GM23338 (cell line): ENCODE results near the gene MGLL. TPM values are rescaled to one million over a fixed set of nuclear protein-coding genes. Genes with fewer than 3 reads are reported as not detected.

Source experiments
- ATAC-seq: fragments of 200-7000 bp; cut with Tn5 transposase; 3 replicates; pipeline ENCODE4 v1.9.1; 2020
- DNase-seq: peaks from one replicate; pipeline ENCODE4 v3.0.0-alpha.2; 2015; ENCODE audit warnings: low spot score
- H2AFZ ChIP-seq: fragments of 200-600 bp; sonication (generic); 2 replicates; pipeline ENCODE4 v1.8.0; 2016; ENCODE audit warnings: antibody characterized with exemption, mild to moderate bottlenecking, moderate library complexity
- H3F3A ChIP-seq: fragments of 200-600 bp; sonication (generic); replicated peaks from 2 replicates; pipeline ENCODE4 v1.8.0; 2017; ENCODE audit warnings: antibody characterized with exemption, mixed run types, low read depth
- H3K27ac ChIP-seq: fragments of 200-600 bp; sonication (generic); 2 replicates; pipeline ENCODE4 v1.6.1; 2016; ENCODE audit warnings: low read depth
- H3K27me3 ChIP-seq: fragments of 200-600 bp; sonication (generic); 2 replicates; pipeline ENCODE4 v1.8.0; 2016; ENCODE audit warnings: mild to moderate bottlenecking, mixed run types, moderate library complexity; ENCODE audit not compliant: insufficient read depth
- H3K36me3 ChIP-seq: fragments of 200-600 bp; sonication (generic); 2 replicates; pipeline ENCODE4 v1.8.0; 2016; ENCODE audit warnings: mild to moderate bottlenecking; ENCODE audit not compliant: insufficient read depth
- H3K4me1 ChIP-seq: fragments of 200-600 bp; sonication (generic); 2 replicates; pipeline ENCODE4 v1.8.0; 2016; ENCODE audit warnings: mild to moderate bottlenecking, moderate library complexity; ENCODE audit not compliant: insufficient read depth
- H3K4me2 ChIP-seq: fragments of 200-600 bp; sonication (generic); 2 replicates; pipeline ENCODE4 v1.7.1; 2017; ENCODE audit warnings: mixed run types
- H3K4me3 ChIP-seq: fragments of 200-600 bp; sonication (generic); 2 replicates; pipeline ENCODE4 v1.6.1; 2016; ENCODE audit warnings: mixed run types
- H3K79me2 ChIP-seq: fragments of 200-600 bp; sonication (generic); replicated peaks from 2 replicates; pipeline ENCODE4 v1.8.0; 2017; ENCODE audit warnings: mild to moderate bottlenecking; ENCODE audit not compliant: insufficient read depth
- H3K9me2 ChIP-seq: fragments of 200-600 bp; sonication (generic); 2 replicates; pipeline ENCODE4 v1.8.0; 2017; ENCODE audit not compliant: insufficient read depth
- H4K20me1 ChIP-seq: fragments of 200-600 bp; sonication (generic); replicated peaks from 2 replicates; pipeline ENCODE4 v1.8.0; 2017; ENCODE audit warnings: mild to moderate bottlenecking; ENCODE audit not compliant: insufficient read depth
- H3K27ac Mint-ChIP-seq: 2 replicates; pipeline ENCODE4 v1.8.0; 2020; ENCODE audit warnings: inconsistent platforms, mild to moderate bottlenecking, moderate library complexity, mixed read lengths
- H3K27me3 Mint-ChIP-seq: 3 replicates; pipeline ENCODE4 v1.8.0; 2022; ENCODE audit warnings: low read depth, mild to moderate bottlenecking, moderate library complexity, mixed read lengths, inconsistent platforms; ENCODE audit not compliant: insufficient read depth, poor library complexity
- H3K36me3 Mint-ChIP-seq: 3 replicates; pipeline ENCODE4 v1.8.0; 2021; ENCODE audit warnings: low read depth, mild to moderate bottlenecking, inconsistent platforms, moderate library complexity, mixed read lengths
- H3K4me1 Mint-ChIP-seq: 3 replicates; pipeline ENCODE4 v1.8.0; 2020; ENCODE audit warnings: mild to moderate bottlenecking, inconsistent platforms, mixed read lengths
- H3K4me3 Mint-ChIP-seq: 3 replicates; pipeline ENCODE4 v1.8.0; 2021; ENCODE audit warnings: moderate library complexity, mild to moderate bottlenecking, inconsistent platforms, mixed read lengths
- H3K9me3 Mint-ChIP-seq: 3 replicates; pipeline ENCODE4 v1.8.0; 2020; ENCODE audit warnings: moderate library complexity, mild to moderate bottlenecking, inconsistent platforms, mixed read lengths
- CREB1 ChIP-seq: fragments of 250-450 bp; sonication (Bioruptor Pico); IDR thresholded peaks from 2 replicates; pipeline ENCODE4 v1.5.0; 2020; ENCODE audit warnings: low read depth, mild to moderate bottlenecking, moderate library complexity
- EZH2 ChIP-seq: fragments of 200-600 bp; sonication (generic); IDR thresholded peaks from one replicate; pipeline ENCODE4 v1.8.0; 2017; ENCODE audit warnings: antibody characterized with exemption, mild to moderate bottlenecking, low read depth; ENCODE audit not compliant: unreplicated experiment
- EZH2phosphoT487 ChIP-seq: fragments of 200-600 bp; sonication (generic); IDR thresholded peaks from one replicate; pipeline ENCODE4 v1.8.1; 2018; ENCODE audit warnings: antibody characterized with exemption; ENCODE audit not compliant: unreplicated experiment
- JUNB ChIP-seq: IDR thresholded peaks from one replicate; pipeline ENCODE4 v1.6.1; 2016; ENCODE audit warnings: antibody characterized with exemption; ENCODE audit not compliant: unreplicated experiment
- NANOG ChIP-seq: IDR thresholded peaks from 2 replicates; pipeline ENCODE4 v1.6.1; 2016; ENCODE audit warnings: antibody characterized with exemption, borderline replicate concordance
- POLR2AphosphoS5 ChIP-seq: IDR thresholded peaks from 2 replicates; pipeline ENCODE4 v1.6.1; 2016; ENCODE audit warnings: antibody characterized with exemption, low read depth
- STAT1 ChIP-seq: IDR thresholded peaks from one replicate; pipeline ENCODE4 v1.6.1; 2016; ENCODE audit warnings: antibody characterized with exemption; ENCODE audit not compliant: unreplicated experiment
- ZNF114 ChIP-seq: fragments of 250-450 bp; sonication (Bioruptor Pico); IDR thresholded peaks from 2 replicates; pipeline ENCODE4 v1.5.0; 2020; ENCODE audit warnings: mild to moderate bottlenecking, moderate library complexity
- ZNF331 ChIP-seq: fragments of 250-450 bp; sonication (Bioruptor Pico); IDR thresholded peaks from 2 replicates; pipeline ENCODE4 v1.5.0; 2020; ENCODE audit warnings: low read depth, mild to moderate bottlenecking, moderate library complexity
- polyA plus RNA-seq: library from polyadenylated mRNA; unstranded; fragments of >200 nt; fragmentation: Nextera tagmentation; extraction: Ambion mirVana; gene quantifications from 2 replicates; pipeline ENCODE4 v1.2.1, GENCODE V29; 2016
- total RNA-seq: library from RNA; depleted of rRNA; stranded (reverse); fragments of >200 nt; shearing (Covaris generic); gene quantifications from 2 replicates; pipeline ENCODE4 v1.2.3, GENCODE V29; 2014
- TF ChIP-seq, protein P1 (sequence below), 2 experiments: fragments of 200-600 bp in 1 of 2; sonication (generic) in 1 of 2; conservative IDR thresholded peaks; 2 replicates each; pipeline versions ENCODE4 v1.5.1 to v1.6.1; 2016 to 2017; ENCODE audit warnings: antibody characterized with exemption in 2 of 2, low read depth in 2 of 2, mild to moderate bottlenecking in 2 of 2, moderate library complexity in 1 of 2
- TF ChIP-seq, protein P2 (sequence below): IDR thresholded peaks from 2 replicates; pipeline ENCODE4 v1.6.1; 2016; ENCODE audit warnings: antibody characterized with exemption
- TF ChIP-seq, protein P3 (sequence below): IDR thresholded peaks from one replicate; pipeline ENCODE4 v1.6.1; 2018; ENCODE audit warnings: antibody characterized with exemption; ENCODE audit not compliant: unreplicated experiment
- TF ChIP-seq, protein P4 (sequence below): fragments of 250-450 bp; sonication (Bioruptor Pico); IDR thresholded peaks from 2 replicates; pipeline ENCODE4 v1.5.0; 2020; ENCODE audit warnings: mild to moderate bottlenecking, moderate library complexity

The MGLL gene
- total and polyA plus RNA-seq, 2 experiments from 2014 or later: 0.71 to 0.83 TPM

DNA sequence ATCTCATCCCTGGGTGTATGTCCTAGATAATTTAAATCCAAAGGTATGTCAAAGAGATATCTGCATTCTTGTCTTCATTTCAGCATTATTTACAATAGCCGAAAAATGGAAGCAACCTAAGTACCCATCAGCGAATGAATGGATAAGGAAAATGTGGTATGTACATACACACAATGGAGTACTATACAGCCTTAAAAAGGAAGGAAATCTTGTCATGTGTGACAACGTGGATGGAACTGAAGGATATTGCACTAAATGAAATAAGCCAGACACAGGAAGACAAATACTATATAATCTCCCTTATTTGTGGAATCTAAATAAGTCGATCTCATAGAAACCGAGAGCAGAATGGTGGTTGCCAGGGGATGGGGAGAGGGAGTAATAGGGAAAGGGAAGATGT lies 16.8 kb upstream of the MGLL start:
- ATAC-seq (no peak), DNase-seq (no peak)
- H3K36me3 ChIP-seq: no peaks in the 10 kb centered on the region
- H3K4me1 ChIP-seq: no peaks in the 10 kb centered on the region
- no peak overlapping the region for H2AFZ ChIP-seq
- no peaks in the 10 kb centered on the region for H3K9me3 Mint-ChIP-seq
- H3K27me3 Mint-ChIP-seq: peaks cover 3% of the 10 kb centered on the region
- H3F3A ChIP-seq: no peaks in the 10 kb centered on the region
- peaks cover 2% of the 10 kb centered on the region; the same call in 1 of the 3 replicates for H3K4me1 Mint-ChIP-seq
- no peak overlapping the region for H3K4me2 ChIP-seq
- H3K27ac Mint-ChIP-seq: no peak overlapping the region
- H3K79me2 ChIP-seq: no peaks in the 10 kb centered on the region
- H3K36me3 Mint-ChIP-seq: no peaks in the 10 kb centered on the region
- H3K4me3 ChIP-seq: no peak overlapping the region
- no peaks in the 10 kb centered on the region for H4K20me1 ChIP-seq
- no peaks in the 10 kb centered on the region for H3K27me3 ChIP-seq
- no peak overlapping the region for H3K4me3 Mint-ChIP-seq
- H3K9me2 ChIP-seq: no peaks in the 10 kb centered on the region
- H3K27ac ChIP-seq: no peak overlapping the region
- TF ChIP-seq, protein P1, sequence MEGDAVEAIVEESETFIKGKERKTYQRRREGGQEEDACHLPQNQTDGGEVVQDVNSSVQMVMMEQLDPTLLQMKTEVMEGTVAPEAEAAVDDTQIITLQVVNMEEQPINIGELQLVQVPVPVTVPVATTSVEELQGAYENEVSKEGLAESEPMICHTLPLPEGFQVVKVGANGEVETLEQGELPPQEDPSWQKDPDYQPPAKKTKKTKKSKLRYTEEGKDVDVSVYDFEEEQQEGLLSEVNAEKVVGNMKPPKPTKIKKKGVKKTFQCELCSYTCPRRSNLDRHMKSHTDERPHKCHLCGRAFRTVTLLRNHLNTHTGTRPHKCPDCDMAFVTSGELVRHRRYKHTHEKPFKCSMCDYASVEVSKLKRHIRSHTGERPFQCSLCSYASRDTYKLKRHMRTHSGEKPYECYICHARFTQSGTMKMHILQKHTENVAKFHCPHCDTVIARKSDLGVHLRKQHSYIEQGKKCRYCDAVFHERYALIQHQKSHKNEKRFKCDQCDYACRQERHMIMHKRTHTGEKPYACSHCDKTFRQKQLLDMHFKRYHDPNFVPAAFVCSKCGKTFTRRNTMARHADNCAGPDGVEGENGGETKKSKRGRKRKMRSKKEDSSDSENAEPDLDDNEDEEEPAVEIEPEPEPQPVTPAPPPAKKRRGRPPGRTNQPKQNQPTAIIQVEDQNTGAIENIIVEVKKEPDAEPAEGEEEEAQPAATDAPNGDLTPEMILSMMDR (conservative IDR thresholded peaks at IDR 0.05; ENCODE audit: low read depth in 2 of 2): no peak
- no peak for TF ChIP-seq EZH2phosphoT487
- TF ChIP-seq, protein P2, sequence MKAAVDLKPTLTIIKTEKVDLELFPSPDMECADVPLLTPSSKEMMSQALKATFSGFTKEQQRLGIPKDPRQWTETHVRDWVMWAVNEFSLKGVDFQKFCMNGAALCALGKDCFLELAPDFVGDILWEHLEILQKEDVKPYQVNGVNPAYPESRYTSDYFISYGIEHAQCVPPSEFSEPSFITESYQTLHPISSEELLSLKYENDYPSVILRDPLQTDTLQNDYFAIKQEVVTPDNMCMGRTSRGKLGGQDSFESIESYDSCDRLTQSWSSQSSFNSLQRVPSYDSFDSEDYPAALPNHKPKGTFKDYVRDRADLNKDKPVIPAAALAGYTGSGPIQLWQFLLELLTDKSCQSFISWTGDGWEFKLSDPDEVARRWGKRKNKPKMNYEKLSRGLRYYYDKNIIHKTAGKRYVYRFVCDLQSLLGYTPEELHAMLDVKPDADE: no peak
- no peak for TF ChIP-seq POLR2AphosphoS5
- TF ChIP-seq EZH2: no peak
- TF ChIP-seq STAT1: no peak
- TF ChIP-seq, protein P3, sequence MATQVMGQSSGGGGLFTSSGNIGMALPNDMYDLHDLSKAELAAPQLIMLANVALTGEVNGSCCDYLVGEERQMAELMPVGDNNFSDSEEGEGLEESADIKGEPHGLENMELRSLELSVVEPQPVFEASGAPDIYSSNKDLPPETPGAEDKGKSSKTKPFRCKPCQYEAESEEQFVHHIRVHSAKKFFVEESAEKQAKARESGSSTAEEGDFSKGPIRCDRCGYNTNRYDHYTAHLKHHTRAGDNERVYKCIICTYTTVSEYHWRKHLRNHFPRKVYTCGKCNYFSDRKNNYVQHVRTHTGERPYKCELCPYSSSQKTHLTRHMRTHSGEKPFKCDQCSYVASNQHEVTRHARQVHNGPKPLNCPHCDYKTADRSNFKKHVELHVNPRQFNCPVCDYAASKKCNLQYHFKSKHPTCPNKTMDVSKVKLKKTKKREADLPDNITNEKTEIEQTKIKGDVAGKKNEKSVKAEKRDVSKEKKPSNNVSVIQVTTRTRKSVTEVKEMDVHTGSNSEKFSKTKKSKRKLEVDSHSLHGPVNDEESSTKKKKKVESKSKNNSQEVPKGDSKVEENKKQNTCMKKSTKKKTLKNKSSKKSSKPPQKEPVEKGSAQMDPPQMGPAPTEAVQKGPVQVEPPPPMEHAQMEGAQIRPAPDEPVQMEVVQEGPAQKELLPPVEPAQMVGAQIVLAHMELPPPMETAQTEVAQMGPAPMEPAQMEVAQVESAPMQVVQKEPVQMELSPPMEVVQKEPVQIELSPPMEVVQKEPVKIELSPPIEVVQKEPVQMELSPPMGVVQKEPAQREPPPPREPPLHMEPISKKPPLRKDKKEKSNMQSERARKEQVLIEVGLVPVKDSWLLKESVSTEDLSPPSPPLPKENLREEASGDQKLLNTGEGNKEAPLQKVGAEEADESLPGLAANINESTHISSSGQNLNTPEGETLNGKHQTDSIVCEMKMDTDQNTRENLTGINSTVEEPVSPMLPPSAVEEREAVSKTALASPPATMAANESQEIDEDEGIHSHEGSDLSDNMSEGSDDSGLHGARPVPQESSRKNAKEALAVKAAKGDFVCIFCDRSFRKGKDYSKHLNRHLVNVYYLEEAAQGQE: no peak
- TF ChIP-seq JUNB: no peak
- TF ChIP-seq, protein P4, sequence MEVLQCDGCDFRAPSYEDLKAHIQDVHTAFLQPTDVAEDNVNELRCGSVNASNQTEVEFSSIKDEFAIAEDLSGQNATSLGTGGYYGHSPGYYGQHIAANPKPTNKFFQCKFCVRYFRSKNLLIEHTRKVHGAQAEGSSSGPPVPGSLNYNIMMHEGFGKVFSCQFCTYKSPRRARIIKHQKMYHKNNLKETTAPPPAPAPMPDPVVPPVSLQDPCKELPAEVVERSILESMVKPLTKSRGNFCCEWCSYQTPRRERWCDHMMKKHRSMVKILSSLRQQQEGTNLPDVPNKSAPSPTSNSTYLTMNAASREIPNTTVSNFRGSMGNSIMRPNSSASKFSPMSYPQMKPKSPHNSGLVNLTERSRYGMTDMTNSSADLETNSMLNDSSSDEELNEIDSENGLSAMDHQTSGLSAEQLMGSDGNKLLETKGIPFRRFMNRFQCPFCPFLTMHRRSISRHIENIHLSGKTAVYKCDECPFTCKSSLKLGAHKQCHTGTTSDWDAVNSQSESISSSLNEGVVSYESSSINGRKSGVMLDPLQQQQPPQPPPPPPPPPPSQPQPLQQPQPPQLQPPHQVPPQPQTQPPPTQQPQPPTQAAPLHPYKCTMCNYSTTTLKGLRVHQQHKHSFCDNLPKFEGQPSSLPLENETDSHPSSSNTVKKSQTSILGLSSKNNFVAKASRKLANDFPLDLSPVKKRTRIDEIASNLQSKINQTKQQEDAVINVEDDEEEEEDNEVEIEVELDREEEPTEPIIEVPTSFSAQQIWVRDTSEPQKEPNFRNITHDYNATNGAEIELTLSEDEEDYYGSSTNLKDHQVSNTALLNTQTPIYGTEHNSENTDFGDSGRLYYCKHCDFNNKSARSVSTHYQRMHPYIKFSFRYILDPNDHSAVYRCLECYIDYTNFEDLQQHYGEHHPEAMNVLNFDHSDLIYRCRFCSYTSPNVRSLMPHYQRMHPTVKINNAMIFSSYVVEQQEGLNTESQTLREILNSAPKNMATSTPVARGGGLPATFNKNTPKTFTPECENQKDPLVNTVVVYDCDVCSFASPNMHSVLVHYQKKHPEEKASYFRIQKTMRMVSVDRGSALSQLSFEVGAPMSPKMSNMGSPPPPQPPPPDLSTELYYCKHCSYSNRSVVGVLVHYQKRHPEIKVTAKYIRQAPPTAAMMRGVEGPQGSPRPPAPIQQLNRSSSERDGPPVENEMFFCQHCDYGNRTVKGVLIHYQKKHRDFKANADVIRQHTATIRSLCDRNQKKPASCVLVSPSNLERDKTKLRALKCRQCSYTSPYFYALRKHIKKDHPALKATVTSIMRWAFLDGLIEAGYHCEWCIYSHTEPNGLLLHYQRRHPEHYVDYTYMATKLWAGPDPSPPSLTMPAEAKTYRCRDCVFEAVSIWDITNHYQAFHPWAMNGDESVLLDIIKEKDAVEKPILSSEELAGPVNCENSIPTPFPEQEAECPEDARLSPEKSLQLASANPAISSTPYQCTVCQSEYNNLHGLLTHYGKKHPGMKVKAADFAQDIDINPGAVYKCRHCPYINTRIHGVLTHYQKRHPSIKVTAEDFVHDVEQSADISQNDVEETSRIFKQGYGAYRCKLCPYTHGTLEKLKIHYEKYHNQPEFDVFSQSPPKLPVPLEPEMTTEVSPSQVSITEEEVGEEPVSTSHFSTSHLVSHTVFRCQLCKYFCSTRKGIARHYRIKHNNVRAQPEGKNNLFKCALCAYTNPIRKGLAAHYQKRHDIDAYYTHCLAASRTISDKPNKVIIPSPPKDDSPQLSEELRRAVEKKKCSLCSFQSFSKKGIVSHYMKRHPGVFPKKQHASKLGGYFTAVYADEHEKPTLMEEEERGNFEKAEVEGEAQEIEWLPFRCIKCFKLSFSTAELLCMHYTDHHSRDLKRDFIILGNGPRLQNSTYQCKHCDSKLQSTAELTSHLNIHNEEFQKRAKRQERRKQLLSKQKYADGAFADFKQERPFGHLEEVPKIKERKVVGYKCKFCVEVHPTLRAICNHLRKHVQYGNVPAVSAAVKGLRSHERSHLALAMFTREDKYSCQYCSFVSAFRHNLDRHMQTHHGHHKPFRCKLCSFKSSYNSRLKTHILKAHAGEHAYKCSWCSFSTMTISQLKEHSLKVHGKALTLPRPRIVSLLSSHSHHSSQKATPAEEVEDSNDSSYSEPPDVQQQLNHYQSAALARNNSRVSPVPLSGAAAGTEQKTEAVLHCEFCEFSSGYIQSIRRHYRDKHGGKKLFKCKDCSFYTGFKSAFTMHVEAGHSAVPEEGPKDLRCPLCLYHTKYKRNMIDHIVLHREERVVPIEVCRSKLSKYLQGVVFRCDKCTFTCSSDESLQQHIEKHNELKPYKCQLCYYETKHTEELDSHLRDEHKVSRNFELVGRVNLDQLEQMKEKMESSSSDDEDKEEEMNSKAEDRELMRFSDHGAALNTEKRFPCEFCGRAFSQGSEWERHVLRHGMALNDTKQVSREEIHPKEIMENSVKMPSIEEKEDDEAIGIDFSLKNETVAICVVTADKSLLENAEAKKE (CRISPR knock-in tag): no peak
- no peak for TF ChIP-seq NANOG
- TF ChIP-seq ZNF331 (CRISPR knock-in tag): no peak
- TF ChIP-seq CREB1: no peak
- TF ChIP-seq ZNF114 (CRISPR knock-in tag): no peak
